Activated CD4-positive, alpha-beta T cell treated with anti-CD3 and anti-CD28 coated beads, Interleukin-2, amount 50 U/mL, for 16 hours (primary cell): ENCODE results near the gene PRDM15.

Experiments
- DNase-seq: peaks from one replicate; pipeline ENCODE4 v3.0.0-alpha.2; 2020

Gene PRDM15

GRCh38 chr21:41879190-41879998 lies at the start of gene PRDM15:
Gene PRDM15 (minus strand): TSS chr21:41879344. CDS start chr21:41860363, 18,981 bp downstream.
- DNase-seq, result peak; percentile 84

- no peak for DNase-seq
Observed at GRCh38 chr21:41928621-41929220, 49.6 kb upstream of the PRDM15 start.

DNA sequence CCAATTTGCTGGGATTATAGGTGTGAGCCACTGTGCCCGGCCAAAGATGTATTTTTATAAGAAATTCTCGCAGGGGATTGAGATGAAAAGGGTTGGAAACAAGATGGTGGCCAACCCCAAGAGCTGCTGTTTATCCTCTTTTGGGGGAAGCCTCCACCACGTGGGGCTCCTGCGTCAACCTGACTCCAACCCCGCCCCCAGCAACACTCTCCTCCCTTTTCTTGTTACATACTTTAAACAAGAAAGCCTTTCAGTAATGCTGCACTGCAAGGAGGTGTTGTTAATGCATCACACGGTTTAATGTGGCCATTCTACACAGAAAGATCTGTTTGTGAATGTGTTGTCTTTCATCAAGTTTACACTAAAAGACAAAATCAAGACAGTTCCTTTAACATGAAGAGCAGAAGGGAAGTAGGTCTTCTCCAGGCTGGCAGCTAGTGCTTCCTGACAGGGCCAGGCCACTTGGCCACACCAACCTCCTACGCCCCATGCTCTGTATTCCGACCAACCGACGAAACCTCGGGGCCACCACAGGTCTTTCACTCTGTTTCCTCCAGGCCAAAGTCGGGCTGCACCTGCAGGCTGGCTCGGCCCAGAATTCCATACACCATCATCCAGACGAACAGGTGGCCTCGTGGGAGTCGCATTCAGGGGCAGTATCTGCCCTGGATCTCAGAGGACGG lies 48.7 kb upstream of the PRDM15 start:
- DNase-seq, result no peak

DNA sequence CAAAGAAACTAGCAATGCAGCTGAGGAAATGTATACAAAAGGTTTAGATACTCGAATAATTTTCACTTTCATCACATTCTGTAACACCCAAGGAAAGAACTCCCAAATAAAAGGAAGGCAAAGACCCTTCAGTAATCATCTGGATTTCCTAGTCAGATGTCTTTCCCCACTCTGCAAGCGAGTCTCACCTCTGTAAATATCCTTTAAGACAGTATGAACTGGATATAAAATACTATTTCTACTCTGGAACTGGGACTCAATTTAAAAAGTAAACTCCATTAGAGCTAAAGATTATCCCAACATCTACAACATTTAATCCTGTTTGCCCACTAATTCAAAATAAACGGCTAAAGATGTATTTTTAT lies 47.6 kb upstream of the PRDM15 start:
- DNase-seq, result no peak

- DNase-seq, result peak; percentile 66
Observed at GRCh38 chr21:41926117-41926806, 47.1 kb upstream of the PRDM15 start.

DNA sequence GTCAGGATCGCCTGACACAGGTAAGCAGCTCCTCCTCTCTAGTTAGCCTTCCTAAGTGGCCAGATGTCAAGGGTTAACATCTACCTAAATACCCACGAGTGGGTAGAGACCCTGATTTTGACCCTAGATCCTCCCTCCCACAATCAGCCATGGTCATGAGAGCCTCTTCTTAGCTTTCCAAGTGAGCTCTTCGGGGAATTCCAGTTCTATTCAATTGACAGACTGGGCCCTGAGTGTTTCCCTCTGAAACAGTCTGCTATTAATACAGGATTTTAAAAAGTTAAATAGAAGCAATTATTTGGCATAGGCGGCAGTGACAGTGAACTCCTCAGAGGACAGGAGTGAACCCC lies 46.6 kb upstream of the PRDM15 start:
- DNase-seq, result no peak

GRCh38 chr21:41924368-41924754 lies 45.2 kb upstream of the PRDM15 start:
- DNase-seq, result no peak

DNA sequence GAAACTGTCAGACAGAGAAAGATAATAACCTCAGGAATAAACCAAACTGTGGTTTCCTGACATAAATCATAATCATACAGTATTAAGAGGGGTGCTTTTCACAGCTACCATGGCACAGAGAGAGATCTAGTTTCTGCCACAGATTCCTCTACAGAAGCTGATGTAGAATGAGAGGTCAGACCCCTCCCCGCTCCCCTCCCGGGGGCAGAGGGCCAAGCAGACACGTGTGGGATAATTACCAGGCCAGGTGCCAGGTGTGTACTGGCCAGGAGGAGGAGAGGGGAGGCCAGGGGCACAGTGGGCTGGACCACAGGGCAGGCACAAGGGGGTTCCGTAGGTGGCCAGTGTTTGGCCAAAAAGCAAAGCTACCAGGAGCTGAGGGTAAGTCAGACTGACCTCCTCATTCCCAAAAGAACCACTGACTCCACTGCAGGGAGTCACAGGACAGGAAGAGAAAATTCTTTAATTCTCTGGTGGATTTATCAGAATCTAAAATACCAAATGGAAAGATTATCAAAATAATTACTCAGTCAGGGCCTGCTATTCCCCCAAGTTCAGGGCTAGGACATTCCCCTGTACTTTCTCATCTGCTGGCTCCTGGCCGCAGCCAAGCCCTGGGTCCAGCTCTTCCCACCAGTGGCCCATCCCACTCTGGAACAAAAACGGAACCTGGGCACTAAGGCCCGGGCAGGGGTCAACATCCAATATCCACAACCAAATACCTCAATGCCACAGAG lies 44.7 kb upstream of the PRDM15 start:
- peak; percentile 14 for DNase-seq

- DNase-seq, result no peak
Observed at GRCh38 chr21:41923186-41923585, 44.0 kb upstream of the PRDM15 start.

DNA sequence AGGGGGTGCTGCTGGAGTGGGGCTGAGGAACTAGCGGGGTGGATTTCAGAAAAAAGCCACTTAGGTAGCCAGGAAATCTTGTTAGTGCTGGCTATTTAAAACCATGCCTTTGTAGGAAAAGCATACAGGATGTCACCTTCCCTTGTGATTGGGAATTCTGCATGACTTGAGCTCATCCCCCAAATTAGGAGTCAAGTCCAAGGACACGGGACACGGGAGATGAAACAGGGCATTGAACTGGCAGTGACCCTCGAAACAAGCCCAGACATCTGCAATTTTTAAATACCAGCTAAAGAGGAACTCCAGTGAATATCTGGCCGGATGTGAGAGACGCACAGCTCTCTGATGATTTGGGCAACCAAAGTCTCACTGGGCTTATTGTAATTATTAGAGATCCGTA lies 41.9 kb upstream of the PRDM15 start:
- no peak for DNase-seq

GRCh38 chr21:41920476-41920875 lies 41.3 kb upstream of the PRDM15 start:
- DNase-seq, result no peak

DNA sequence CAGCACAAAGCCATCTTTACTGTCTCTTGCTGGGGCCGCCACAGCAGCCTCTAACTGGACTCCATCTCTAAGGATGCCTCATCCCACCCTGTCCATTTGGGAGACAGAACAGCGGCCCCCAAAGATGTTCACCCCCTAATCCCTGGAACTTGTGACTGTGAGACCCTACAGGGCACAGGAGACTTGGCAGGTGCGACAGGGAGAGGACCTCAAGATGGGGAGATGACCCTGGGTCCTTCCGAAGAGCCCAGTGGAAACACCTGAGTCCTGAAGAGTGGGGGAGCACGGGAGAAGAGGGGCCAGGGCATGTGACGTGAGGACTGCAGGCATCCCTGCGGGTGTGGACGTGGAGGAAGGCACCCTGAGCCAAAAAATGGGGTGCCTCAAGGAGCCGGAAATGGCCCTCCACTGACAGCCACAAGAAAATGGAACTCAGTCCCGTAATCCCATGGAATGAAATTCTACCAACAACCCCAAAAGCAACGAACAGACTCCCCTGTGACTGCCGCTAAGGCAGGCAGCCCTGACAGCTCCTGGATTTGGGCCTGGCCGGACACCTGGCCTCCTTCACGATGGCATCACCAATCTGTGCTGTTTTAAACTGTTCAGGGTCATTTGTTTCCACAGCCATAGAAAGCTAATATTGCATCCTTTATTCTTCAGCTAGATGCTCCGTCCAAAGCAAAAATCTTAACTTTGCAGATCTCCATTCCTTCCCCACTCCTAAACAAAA lies 40.7 kb upstream of the PRDM15 start:
- DNase-seq, result no peak

GRCh38 chr21:41918561-41919358 lies 39.6 kb upstream of the PRDM15 start:
- no peak for DNase-seq

DNA sequence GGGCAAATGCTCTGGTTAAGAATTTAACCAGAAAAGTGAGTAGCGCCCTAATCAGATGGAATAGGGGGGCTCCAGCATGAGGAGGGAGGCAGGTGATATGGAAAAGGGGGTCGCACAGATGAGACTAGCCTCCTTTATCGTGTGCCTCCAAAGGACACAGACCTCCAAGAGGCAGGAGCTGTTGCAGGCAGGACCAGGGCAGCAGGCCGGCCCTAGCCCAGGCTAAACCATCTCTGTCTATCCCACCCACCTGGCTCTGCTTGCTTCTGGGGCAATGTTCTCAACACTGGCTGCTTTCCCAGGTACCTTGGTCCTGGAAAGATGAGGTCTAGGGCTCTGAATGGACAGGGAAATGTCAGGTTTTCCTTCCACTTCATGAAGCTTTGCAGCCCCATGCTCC lies 38.4 kb upstream of the PRDM15 start:
- DNase-seq, result no peak

DNA sequence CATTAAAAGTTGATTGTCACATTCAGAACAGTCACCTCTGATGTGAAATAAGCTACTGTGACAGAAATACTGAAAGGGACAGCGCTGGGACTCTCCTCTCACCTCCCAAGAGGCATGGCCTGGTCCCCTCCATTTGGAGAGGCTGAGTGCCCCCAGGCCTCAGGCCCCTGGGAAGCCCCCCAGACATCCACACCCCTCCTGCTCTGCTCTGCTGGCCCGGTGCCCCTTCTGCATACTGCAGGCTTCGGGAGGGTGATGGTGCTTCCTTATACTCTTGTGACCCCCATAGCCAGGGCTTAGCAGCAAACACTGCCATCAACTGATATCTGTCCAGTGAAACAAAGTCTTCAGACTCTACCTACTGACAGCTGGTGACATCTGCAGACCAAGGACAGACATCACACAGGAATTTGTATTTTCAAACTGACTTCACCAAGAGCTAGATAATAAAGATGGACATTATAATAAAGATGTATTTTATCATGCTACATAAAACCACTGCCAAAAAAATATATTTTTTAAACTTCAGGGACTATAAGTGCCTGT lies 37.8 kb upstream of the PRDM15 start:
- no peak for DNase-seq

- no peak for DNase-seq
Observed at GRCh38 chr21:41914965-41915364, 35.8 kb upstream of the PRDM15 start.

DNA sequence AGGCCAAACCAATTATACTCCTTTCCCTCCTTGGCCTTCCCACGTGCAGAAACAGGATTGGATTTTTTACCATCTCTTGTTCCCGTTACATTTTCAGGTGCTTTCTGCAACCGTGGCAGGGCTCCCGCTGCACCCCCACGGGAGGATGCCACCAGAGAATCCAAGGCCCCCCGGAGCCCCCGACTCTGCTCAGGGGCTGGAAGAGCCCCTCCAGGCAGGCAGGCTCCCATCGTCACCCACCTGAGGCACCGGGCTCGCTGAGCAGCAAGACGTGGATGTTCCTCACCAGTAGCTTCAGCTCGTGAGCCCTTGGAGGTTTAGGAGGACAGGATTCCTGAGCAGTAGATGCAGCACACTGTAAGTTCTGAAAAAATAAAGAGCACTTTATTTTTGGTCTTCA lies 35.2 kb upstream of the PRDM15 start:
- no peak for DNase-seq

- no peak for DNase-seq
Observed at GRCh38 chr21:41913230-41913629, 34.1 kb upstream of the PRDM15 start.

- DNase-seq, result no peak
Observed at GRCh38 chr21:41908829-41909228, 29.7 kb upstream of the PRDM15 start.

DNA sequence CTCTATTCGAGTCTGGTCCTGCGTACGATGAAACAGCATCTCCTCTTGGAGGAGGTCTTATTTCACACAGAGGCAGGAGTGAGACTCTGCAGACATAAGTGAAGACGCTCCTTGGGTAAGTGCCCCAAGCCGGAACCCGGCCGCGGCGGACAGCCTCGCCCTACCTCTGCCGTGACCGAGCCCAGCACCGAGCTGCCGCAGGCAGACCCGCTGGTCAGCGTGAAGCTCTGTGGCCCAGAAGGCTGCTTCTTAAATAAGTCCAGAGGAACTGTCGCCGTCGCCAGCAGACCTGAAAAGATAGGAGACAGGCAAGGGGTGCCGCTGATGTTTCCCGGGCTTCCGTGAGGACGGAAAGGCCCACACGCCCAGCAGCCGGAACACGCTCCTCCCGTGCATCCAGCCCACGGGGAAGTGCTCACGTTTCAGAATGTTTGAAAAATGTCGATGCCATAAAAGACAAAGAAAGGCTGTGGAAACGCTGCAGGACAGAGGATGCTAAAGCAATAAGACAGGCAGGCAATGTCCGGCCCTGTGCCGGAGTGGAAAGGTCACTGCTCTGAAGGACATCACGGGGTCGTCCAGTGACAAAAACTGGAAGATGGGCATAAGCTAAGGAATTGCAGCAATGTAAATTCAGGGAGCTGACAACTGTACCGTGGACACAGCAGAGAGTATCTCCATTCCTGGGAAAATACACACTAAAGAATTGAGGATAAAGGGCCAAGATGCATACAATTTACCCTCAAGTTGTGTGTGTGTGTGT lies 28.5 kb upstream of the PRDM15 start:
- no peak for DNase-seq
